DLD1 (cell line): ENCODE measurements around the gene RXYLT1.
"Not testable (repeated sequence)": the region's sequence is repeated elsewhere in the genome, so short reads cannot be mapped to it uniquely, and the experiment has no call there.

Experiments
- in situ Hi-C: cut with HindIII; loops from 2 replicates; pipeline ENCODE4 v1.10.0; 2017; ENCODE audit warnings: low sequenced_read_pairs

The RXYLT1 gene

GRCh38 chr12:63779498-63780481, at the start of gene RXYLT1:
RXYLT1 (plus strand) TSS chr12:63779909; CDS start chr12:63779961, 52 bp downstream.
- in situ Hi-C loops = no loop called here

GRCh38 chr12:63732779-63733178, 46.9 kb upstream of the RXYLT1 start:
- in situ Hi-C loops = not testable (repeated sequence)

- in situ Hi-C loops = not testable (repeated sequence)
Observed at GRCh38 chr12:63733585-63733984, 46.1 kb upstream of the RXYLT1 start.

GRCh38 chr12:63740551-63740950, 39.2 kb upstream of the RXYLT1 start:
- in situ Hi-C loops = not testable (repeated sequence)

- in situ Hi-C loops = not testable (repeated sequence)
Observed at GRCh38 chr12:63741431-63741830, 38.3 kb upstream of the RXYLT1 start.

- in situ Hi-C loops = not testable (repeated sequence)
Observed at GRCh38 chr12:63744110-63744509, 35.6 kb upstream of the RXYLT1 start.

- in situ Hi-C loops = not testable (repeated sequence)
Observed at GRCh38 chr12:63746470-63746869, 33.2 kb upstream of the RXYLT1 start.

GRCh38 chr12:63747136-63747535, 32.6 kb upstream of the RXYLT1 start:
- in situ Hi-C loops = not testable (repeated sequence)

- in situ Hi-C loops = no loop called here
Observed at GRCh38 chr12:63747553-63747952, 32.2 kb upstream of the RXYLT1 start.

GRCh38 chr12:63752283-63752682, 27.4 kb upstream of the RXYLT1 start:
- in situ Hi-C loops = no loop called here

GRCh38 chr12:63752841-63753240, 26.9 kb upstream of the RXYLT1 start:
- in situ Hi-C loops = no loop called here

- in situ Hi-C loops = no loop called here
Observed at GRCh38 chr12:63753743-63754142, 26.0 kb upstream of the RXYLT1 start.

GRCh38 chr12:63764481-63764880, 15.2 kb upstream of the RXYLT1 start:
- in situ Hi-C loops = no loop called here

- in situ Hi-C loops = no loop called here
Observed at GRCh38 chr12:63766498-63766897, 13.2 kb upstream of the RXYLT1 start.

- in situ Hi-C loops = no loop called here
Observed at GRCh38 chr12:63770375-63770774, 9.3 kb upstream of the RXYLT1 start.

- in situ Hi-C loops = no loop called here
Observed at GRCh38 chr12:63777340-63777739, 2.4 kb upstream of the RXYLT1 start.

- in situ Hi-C loops = no loop called here
Observed at GRCh38 chr12:63782466-63782865, 2.8 kb downstream of the RXYLT1 start.

- in situ Hi-C loops = no loop called here
Observed at GRCh38 chr12:63787306-63787705, 7.6 kb downstream of the RXYLT1 start.

GRCh38 chr12:63790608-63790945, 10.9 kb downstream of the RXYLT1 start:
- in situ Hi-C loops = no loop called here

- in situ Hi-C loops = no loop called here
Observed at GRCh38 chr12:63792338-63792737, 12.6 kb downstream of the RXYLT1 start.

- in situ Hi-C loops = no loop called here
Observed at GRCh38 chr12:63795032-63795687, 15.5 kb downstream of the RXYLT1 start.

GRCh38 chr12:63795944-63796343, 16.2 kb downstream of the RXYLT1 start:
- in situ Hi-C loops = no loop called here
